ENCODE measurements around the gene YES1. TPM values are rescaled to one million over a fixed set of nuclear protein-coding genes. Genes with fewer than 3 reads are reported as not detected.

The YES1 gene
- total and polyA plus RNA-seq, 2 of the 8 experiments (the other 6 are each of a cell fraction or from before 2014, with no cell fraction given): 14.8 to 94.3 TPM

DNA sequence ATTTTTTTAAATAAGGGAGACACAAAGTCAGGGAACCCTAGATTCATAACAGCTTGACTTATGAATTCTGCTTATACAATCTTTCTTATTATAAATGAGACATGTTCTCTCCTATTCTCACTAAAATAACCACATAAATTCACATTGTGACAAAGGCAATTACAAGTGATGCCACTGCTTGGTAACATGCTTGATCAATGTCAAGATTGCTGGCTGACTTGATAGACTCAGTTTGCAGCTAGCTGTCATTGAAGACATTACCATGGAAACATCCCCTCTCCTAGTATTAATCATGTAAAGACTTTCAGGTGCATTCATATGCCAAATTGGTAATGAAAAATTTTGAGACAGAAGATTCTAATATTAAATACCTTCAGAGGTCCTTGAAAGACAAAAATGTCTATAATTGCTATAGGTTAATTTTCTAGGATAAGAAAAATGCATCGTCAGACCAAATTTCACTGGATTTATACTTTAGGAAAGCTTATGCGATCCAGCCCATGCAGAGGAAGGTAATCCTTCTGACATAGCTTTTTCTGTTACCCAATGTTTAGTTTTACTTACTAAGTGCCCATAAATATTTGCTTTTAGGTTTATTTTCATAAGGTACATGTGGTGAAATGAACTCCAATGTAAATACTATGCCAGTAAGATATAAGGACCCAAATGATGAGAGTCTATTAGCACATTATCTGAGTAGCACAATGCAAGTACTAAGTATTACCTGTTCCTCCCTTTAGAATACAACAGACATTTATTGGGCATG is 67.0 kb downstream of the YES1 start:
- Histone ChIP-seq H2BK5ac (ENCODE audit: low read depth, low read length) (no peak overlapping the region), H3K79me2 (ENCODE audit: control insufficient read depth in 1 of 2, insufficient read depth in 2 of 2, low read length in 2 of 2) (no peaks in the 10 kb centered on the region), H3K79me1 (ENCODE audit: low read depth, low read length) (no peaks in the 10 kb centered on the region), H3K18ac (ENCODE audit: extremely low read depth, low read length) (no peak overlapping the region), H3K27me3 (replicated peaks in 1 of 4; ENCODE audit: control insufficient read depth in 3 of 4, extremely low read depth in 1 of 4, insufficient read depth in 3 of 4, low read length in 3 of 4) (no peaks in the 10 kb centered on the region), H3K23ac (ENCODE audit: insufficient read length) (no peak overlapping the region), H2BK120ac (replicated peaks; ENCODE audit: low read depth, low read length) (no peak overlapping the region), H3K23me2 (ENCODE audit: low read depth, low read length) (no peaks in the 10 kb centered on the region), H2AK5ac (ENCODE audit: low read depth, low read length) (no peak overlapping the region), H3K36me3 (ENCODE audit: control insufficient read depth in 2 of 4, insufficient read depth in 4 of 4, low read length in 3 of 4) (peaks cover 2 to 31% (median 10%) of the 10 kb centered on the region in 4 experiments; a peak in 5 of 8 replicates), H3K4me2 (ENCODE audit: insufficient read depth in 1 of 2, low read depth in 2 of 2, low read length in 2 of 2) (no peak overlapping the region), H3K56ac (replicated peaks; ENCODE audit: insufficient read length, low read depth, low read length) (no peak overlapping the region), H2AFZ (ENCODE audit: low read length) (no peak overlapping the region), H3K14ac (ENCODE audit: insufficient read length) (no peak overlapping the region), H2BK12ac (ENCODE audit: low read depth, low read length) (no peak overlapping the region), H3K4ac (replicated peaks; ENCODE audit: insufficient read length, low read depth, low read length) (no peak overlapping the region), H4K8ac (ENCODE audit: extremely low read depth, insufficient read depth, low read length) (no peak overlapping the region), H2BK15ac (ENCODE audit: low read length) (no peak overlapping the region), H4K20me1 (replicated peaks in 1 of 2; ENCODE audit: control insufficient read depth in 1 of 2, insufficient read depth in 2 of 2, low read length in 2 of 2) (no peaks in the 10 kb centered on the region), H4K91ac (replicated peaks; ENCODE audit: insufficient read length, low read length) (no peak overlapping the region), H4K5ac (ENCODE audit: insufficient read length, low read depth, low read length) (no peak overlapping the region), H3K4me1 (replicated peaks in 1 of 4; ENCODE audit: control insufficient read depth in 3 of 4, insufficient read depth in 4 of 4, low read length in 3 of 4) (no peaks in the 10 kb centered on the region), H3K9me3 (ENCODE audit: insufficient read depth in 2 of 2, low read depth in 1 of 2, low read length in 1 of 2) (no peaks in the 10 kb centered on the region), H3K4me3 (ENCODE audit: extremely low read depth in 1 of 4, insufficient read depth in 2 of 4, low read depth in 3 of 4, low read length in 4 of 4) (no peak overlapping the region), H3K27ac (ENCODE audit: low read depth, low read length) (no peak overlapping the region), H2BK20ac (ENCODE audit: low read length) (no peak overlapping the region), H3K9ac (replicated peaks in 1 of 4; ENCODE audit: extremely low read depth in 1 of 4, low read depth in 3 of 4, low read length in 3 of 4) (no peak overlapping the region)
- no peak for FAIRE-seq
- ChIA-PET CTCF (ENCODE audit: partially characterized antibody) (interaction anchor here (0.8 to 1.8 kb wide), 3 partner anchors 74 to 87 kb away, joined by 3 to 7 read pairs (median 4); no protein-coding TSS in a partner anchor), POLR2A (ENCODE audit: partially characterized antibody) (no interaction called here)
- no peak for DNase-seq (ENCODE audit: low read depth in 1 of 2, low spot score in 2 of 2)
- WGBS, 2 experiments (ENCODE audit: extremely low coverage in 1 of 2, insufficient coverage in 1 of 2, insufficient read length in 1 of 2, insufficient replicate concordance in 2 of 2, low coverage in 1 of 2, low lambda C conversion rate in 2 of 2, missing lambda C conversion rate in 1 of 2): 96% methylated on average over 2 of the region's 2 CpGs; no CpG with 5 or more reads in 1 of the 2 experiments
- no peak for TF ChIP-seq CBX5 (IDR thresholded peaks at IDR 0.05; ENCODE audit: low read depth, low read length)
- no peak for TF ChIP-seq RFX5 (IDR thresholded peaks at IDR 0.05; ENCODE audit: borderline replicate concordance, low read depth, low read length)
- no peak for TF ChIP-seq SP2 (IDR thresholded peaks at IDR 0.05; ENCODE audit: low read length)
- no peak for TF ChIP-seq PHF8 (conservative IDR thresholded peaks at IDR 0.05; ENCODE audit: low read depth, low read length)
- no peak for TF ChIP-seq TEAD4 (IDR thresholded peaks at IDR 0.05; ENCODE audit: low read depth, low read length)
- TF ChIP-seq SP4 (IDR thresholded peaks at IDR 0.05; ENCODE audit: low read length): no peak
- no peak for TF ChIP-seq SAP30 (IDR thresholded peaks at IDR 0.05; ENCODE audit: insufficient read depth, insufficient replicate concordance, low read length)
- no peak for TF ChIP-seq CEBPB (IDR thresholded peaks at IDR 0.05; ENCODE audit: low read depth, low read length)
- no peak for TF ChIP-seq CREB1 (IDR thresholded peaks at IDR 0.05)
- TF ChIP-seq GABPA (IDR thresholded peaks at IDR 0.05; ENCODE audit: borderline replicate concordance, insufficient read depth, low read length): no peak
- TF ChIP-seq POU5F1 (IDR thresholded peaks at IDR 0.05; ENCODE audit: low read depth, low read length): no peak
- TF ChIP-seq FOSL1 (IDR thresholded peaks at IDR 0.05; ENCODE audit: insufficient read depth, low read depth, low read length): no peak
- no peak for TF ChIP-seq TBP (IDR thresholded peaks at IDR 0.05; ENCODE audit: low read depth, low read length)
- TF ChIP-seq ASH2L (IDR thresholded peaks at IDR 0.05; ENCODE audit: low read length): no peak
- TF ChIP-seq SRF (IDR thresholded peaks at IDR 0.05; ENCODE audit: low read depth, low read length): no peak
